Activated naive CD8-positive, alpha-beta T cell treated with anti-CD3 and anti-CD28 coated beads, Interleukin-2, amount 10 ng/mL, durations not matched to agents 7 days and 5 days (primary cell): ENCODE measurements around the gene UCHL1. TPM values are rescaled to one million over a fixed set of nuclear protein-coding genes. Genes with fewer than 3 reads are reported as not detected.
"Not testable (repeated sequence)": the region's sequence is repeated elsewhere in the genome, so short reads cannot be mapped to it uniquely, and the experiment has no call there.

Experiments
- ATAC-seq: fragments of 150-1000 bp; cut with Tn5 transposase; one replicate; pipeline ENCODE4 v1.10.0; 2021; ENCODE audit warnings: low read depth, moderate library complexity
- POLR2A ChIA-PET: fragments of 350-600 bp; sonication (Branson Sonifier 250); formaldehyde crosslinking; loops from one replicate; lab custom pipeline; 2021; ENCODE audit warnings: antibody characterized with exemption; lab: Charles Lee
- DNase-seq: peaks from one replicate; pipeline ENCODE4 v3.0.0; 2021
- H3K27ac Mint-ChIP-seq: one replicate; pipeline ENCODE4 v1.8.0; 2022; ENCODE audit warnings: mild to moderate bottlenecking, mixed read lengths
- H3K27me3 Mint-ChIP-seq: one replicate; pipeline ENCODE4 v1.8.0; 2022; ENCODE audit warnings: mild to moderate bottlenecking, moderate library complexity, mixed read lengths
- H3K36me3 Mint-ChIP-seq: one replicate; pipeline ENCODE4 v1.8.0; 2021; ENCODE audit warnings: mild to moderate bottlenecking, mixed read lengths
- H3K4me1 Mint-ChIP-seq: one replicate; pipeline ENCODE4 v1.8.0; 2021; ENCODE audit warnings: mixed read lengths
- H3K4me3 Mint-ChIP-seq: one replicate; pipeline ENCODE4 v1.8.0; 2022; ENCODE audit warnings: mild to moderate bottlenecking, moderate library complexity, mixed read lengths
- H3K9me3 Mint-ChIP-seq: one replicate; pipeline ENCODE4 v1.8.0; 2021; ENCODE audit warnings: mixed read lengths
- total RNA-seq, 2 experiments: library from RNA; stranded (reverse); gene quantifications; one replicate each; pipeline ENCODE4 v1.2.3, GENCODE V29; 2021

The UCHL1 gene
- total RNA-seq, 2 experiments from 2014 or later, result 0.83 to 1.5 TPM

DNA sequence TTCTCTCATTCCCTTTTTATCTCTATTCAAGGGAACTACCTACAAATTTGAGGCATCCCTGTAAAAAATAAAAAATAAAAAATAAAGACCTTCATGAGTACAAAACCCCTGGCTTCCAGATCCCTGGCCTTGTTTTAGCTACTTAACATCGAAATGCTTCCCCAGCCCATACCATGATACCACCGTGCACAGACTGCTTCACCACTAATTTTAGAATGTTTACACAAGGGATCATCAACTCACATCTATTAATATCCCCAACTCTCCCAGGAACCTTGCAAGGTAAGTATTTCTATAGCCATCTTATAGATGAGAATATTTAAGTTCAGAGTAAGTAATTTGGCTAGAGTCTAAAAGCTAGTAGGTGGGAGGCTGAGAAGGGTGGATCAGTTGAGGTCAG, 51.7 kb downstream of the UCHL1 start:
- no peak overlapping the region for H3K4me3 Mint-ChIP-seq
- no peaks in the 10 kb centered on the region for H3K4me1 Mint-ChIP-seq
- H3K27me3 Mint-ChIP-seq, result no peaks in the 10 kb centered on the region
- POLR2A ChIA-PET, result no interaction called here
- DNase-seq (no peak), ATAC-seq (no peak)
- no peaks in the 10 kb centered on the region for H3K36me3 Mint-ChIP-seq
- no peak overlapping the region for H3K27ac Mint-ChIP-seq
- H3K9me3 Mint-ChIP-seq, result no peaks in the 10 kb centered on the region

DNA sequence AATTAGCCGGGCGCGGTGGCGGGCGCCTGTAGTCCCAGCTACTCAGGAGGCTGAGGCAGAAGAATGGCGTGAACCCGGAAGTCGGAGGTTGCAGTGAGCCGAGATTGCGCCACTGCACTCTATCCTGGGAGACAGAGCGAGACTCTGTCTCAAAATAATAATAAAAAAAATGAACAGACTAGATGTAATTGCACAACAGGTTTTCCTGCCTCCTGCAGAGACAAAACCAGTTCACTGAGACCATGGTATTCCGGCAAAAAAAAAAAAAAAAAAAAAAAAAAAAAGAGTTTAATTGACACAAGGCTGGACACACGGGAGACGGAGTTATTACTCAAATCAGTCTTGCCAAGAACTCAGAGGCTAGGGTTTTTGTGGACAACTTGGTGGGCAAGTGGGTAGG, 58.7 kb downstream of the UCHL1 start:
- H3K27me3 Mint-ChIP-seq, DNase-seq, H3K4me1 Mint-ChIP-seq, ATAC-seq, H3K4me3 Mint-ChIP-seq, H3K27ac Mint-ChIP-seq, H3K36me3 Mint-ChIP-seq, H3K9me3 Mint-ChIP-seq, POLR2A ChIA-PET: not testable (repeated sequence)

DNA sequence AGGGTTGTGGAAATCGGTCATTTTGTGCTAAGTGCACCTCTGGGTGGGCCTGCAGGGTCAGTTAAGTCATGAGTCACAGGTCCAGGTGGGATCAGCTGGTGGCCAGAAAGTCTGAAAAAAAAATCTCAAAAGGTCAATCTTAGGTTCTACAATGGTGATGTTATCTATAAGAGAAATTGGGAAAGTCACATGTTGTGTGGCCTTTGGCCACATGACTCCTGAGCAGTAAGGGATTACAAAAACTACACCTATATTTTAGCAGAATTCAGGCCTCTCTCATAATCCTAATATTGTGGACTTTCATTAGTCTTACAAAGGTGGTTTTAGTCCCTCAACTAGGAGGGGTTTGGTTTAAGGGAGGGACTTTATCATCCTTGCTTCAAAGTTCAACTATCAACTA, 59.1 kb downstream of the UCHL1 start:
- Mint-ChIP-seq H3K36me3 (no peaks in the 10 kb centered on the region), H3K9me3 (peaks cover 2% of the 10 kb centered on the region), H3K4me1 (no peaks in the 10 kb centered on the region), H3K27ac (no peak overlapping the region), H3K4me3 (no peak overlapping the region), H3K27me3 (peaks cover 2% of the 10 kb centered on the region)
- ATAC-seq (no peak), DNase-seq (no peak)
- POLR2A ChIA-PET, result no interaction called here

Other genes starting within 250 kb of the UCHL1 start
- gene APBB2, start 42.4 kb upstream of the UCHL1 start, total RNA-seq, result 1 to 10 TPM in 1 of 2 experiments, under 1 TPM in 1; 0.96 to 2.0 TPM